HG03139 (cell line): ENCODE measurements around the gene SPC24.
"Not testable (repeated sequence)": the region's sequence is repeated elsewhere in the genome, so short reads cannot be mapped to it uniquely, and the experiment has no call there.

Experiments
- ATAC-seq: cut with Tn5 transposase; IDR thresholded peaks from one replicate; pipeline ENCODE4 v1.9.1; 2021; ENCODE audit not compliant: unreplicated experiment

SPC24 gene

DNA sequence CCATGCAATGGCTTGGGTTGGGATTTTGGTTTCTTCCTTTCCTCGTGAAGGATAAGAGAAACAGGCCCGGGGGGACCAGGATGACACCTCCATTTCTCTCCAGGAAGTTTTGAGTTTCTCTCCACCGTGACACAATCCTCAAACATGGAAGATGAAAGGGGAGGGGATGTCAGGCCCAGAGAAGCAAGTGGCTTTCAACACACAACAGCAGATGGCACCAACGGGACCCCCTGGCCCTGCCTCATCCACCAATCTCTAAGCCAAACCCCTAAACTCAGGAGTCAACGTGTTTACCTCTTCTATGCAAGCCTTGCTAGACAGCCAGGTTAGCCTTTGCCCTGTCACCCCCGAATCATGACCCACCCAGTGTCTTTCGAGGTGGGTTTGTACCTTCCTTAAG lies 24.1 kb downstream of the SPC24 start:
- no peak for ATAC-seq

DNA sequence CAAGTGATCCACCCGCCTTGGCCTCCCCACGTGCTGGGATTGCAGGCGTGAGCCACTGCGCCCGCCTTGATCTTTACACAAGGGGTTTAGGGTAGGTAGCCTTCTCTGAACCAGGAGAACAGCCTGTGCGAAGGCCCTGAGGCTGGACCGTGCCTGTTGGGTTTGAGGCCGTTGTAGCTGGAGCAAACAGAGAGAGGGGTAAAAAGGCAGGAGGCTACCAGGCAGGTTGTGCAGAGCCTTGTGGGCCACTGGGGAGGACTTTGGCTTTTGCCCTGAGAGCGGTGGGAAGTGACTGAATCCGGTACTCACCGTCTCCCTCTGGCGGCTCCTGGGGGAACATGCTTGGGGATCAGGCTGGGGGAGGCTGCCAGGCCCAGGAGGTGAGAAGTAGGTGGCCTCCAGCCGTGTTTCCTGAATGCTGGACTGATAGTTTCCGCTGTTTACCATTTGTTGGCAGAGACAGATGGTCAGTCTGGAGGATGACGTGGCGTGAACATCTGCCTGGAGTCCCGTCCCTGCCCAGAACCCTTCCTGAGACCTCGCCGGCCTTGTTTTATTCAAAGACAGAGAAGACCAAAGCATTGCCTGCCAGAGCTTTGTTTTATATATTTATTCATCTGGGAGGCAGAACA lies 24.6 kb downstream of the SPC24 start:
- no peak for ATAC-seq

DNA sequence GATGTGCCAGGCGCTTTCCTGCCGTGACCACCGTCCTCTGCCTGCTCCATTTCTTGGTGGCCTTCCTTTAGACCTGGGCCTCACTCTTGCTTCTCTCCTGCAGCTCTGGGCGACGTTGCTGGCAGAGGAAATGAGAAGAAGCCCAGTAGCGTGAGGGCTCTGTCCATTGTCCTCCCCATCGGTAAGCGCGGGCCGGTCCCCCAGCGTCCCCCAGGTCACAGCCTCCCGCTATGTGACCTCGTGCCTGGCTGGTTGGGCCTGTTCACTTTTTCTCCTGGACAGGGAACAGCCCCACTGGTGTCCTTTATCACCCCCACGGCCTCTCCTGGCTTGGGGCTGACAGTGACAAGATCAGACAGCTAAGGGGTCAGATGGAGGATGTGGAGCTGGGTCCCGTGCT lies 27.7 kb downstream of the SPC24 start:
- no peak for ATAC-seq

GRCh38 chr19:11125994-11126685 lies 29.4 kb downstream of the SPC24 start:
- ATAC-seq: no peak

GRCh38 chr19:11124157-11124556 lies 31.4 kb downstream of the SPC24 start:
- not testable (repeated sequence) for ATAC-seq

DNA sequence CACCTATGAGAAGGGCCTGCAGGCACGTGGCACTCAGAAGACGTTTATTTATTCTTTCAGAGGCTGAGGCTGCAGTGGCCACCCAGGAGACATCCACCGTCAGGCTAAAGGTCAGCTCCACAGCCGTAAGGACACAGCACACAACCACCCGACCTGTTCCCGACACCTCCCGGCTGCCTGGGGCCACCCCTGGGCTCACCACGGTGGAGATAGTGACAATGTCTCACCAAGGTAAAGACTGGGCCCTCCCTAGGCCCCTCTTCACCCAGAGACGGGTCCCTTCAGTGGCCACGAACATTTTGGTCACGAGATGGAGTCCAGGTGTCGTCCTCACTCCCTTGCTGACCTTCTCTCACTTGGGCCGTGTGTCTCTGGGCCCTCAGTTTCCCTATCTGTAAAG lies 32.5 kb downstream of the SPC24 start:
- ATAC-seq: no peak

- ATAC-seq: not testable (repeated sequence)
These were observed 33.6 kb downstream of the SPC24 start for GRCh38 chr19:11121963-11122362.

DNA sequence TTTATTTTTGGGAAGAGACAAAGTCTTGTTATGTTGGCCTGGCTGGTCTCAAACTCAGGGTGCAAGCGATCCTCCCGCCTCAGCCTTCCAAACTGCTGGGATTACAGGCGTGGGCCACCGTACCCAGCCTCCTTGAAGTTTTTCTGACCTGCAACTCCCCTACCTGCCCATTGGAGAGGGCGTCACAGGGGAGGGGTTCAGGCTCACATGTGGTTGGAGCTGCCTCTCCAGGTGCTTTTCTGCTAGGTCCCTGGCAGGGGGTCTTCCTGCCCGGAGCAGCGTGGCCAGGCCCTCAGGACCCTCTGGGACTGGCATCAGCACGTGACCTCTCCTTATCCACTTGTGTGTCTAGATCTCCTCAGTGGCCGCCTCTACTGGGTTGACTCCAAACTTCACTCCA lies 39.1 kb downstream of the SPC24 start:
- no peak for ATAC-seq

- ATAC-seq: no peak
These were observed 39.6 kb downstream of the SPC24 start for GRCh38 chr19:11115895-11116446.

DNA sequence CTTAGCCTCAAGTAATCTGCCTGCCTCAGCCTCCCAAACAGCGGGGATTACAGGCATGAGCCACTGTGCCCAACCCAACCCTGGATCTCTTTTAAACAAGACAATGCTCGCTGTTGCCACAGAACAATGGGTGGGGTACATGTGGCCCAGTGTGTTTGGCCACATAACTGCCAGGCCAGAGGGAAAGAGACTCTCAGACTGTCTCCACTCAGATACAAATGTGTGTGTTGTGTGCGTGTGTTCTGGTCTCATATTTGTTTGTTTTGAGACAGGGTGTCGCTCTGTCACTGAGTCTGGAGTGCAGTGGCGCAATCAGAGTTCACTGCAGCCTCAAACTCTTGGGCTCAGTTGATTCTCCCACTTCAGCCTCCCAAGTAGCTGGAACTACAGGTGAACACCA lies 40.5 kb downstream of the SPC24 start:
- ATAC-seq: no peak

DNA sequence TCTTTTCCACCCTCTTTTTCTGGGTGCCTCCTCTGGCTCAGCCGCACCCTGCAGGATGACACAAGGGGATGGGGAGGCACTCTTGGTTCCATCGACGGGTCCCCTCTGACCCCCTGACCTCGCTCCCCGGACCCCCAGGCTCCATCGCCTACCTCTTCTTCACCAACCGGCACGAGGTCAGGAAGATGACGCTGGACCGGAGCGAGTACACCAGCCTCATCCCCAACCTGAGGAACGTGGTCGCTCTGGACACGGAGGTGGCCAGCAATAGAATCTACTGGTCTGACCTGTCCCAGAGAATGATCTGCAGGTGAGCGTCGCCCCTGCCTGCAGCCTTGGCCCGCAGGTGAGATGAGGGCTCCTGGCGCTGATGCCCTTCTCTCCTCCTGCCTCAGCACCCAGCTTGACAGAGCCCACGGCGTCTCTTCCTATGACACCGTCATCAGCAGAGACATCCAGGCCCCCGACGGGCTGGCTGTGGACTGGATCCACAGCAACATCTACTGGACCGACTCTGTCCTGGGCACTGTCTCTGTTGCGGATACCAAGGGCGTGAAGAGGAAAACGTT lies 42.4 kb downstream of the SPC24 start:
- ATAC-seq: no peak

GRCh38 chr19:11111771-11112144 lies 43.8 kb downstream of the SPC24 start:
- no peak for ATAC-seq

DNA sequence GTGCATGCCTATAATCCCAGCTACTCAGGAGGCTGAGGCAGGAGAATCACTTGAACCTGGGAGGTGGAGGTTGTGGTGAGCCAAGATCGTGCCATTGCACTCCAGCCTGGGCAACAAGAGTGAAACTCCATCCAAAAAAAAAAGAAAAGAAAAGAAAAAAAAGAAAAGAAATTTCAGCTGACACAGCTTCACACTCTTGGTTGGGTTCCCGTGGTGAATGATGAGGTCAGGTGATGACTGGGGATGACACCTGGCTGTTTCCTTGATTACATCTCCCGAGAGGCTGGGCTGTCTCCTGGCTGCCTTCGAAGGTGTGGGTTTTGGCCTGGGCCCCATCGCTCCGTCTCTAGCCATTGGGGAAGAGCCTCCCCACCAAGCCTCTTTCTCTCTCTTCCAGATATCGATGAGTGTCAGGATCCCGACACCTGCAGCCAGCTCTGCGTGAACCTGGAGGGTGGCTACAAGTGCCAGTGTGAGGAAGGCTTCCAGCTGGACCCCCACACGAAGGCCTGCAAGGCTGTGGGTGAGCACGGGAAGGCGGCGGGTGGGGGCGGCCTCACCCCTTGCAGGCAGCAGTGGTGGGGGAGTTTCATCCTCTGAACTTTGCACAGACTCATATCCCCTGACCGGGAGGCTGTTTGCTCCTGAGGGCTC lies 44.3 kb downstream of the SPC24 start:
- no peak for ATAC-seq

GRCh38 chr19:11108746-11109145 lies 46.8 kb downstream of the SPC24 start:
- ATAC-seq: no peak

GRCh38 chr19:11106477-11106876 lies 49.1 kb downstream of the SPC24 start:
- ATAC-seq: no peak

GRCh38 chr19:11105014-11105636 lies 50.5 kb downstream of the SPC24 start:
- ATAC-seq: no peak

GRCh38 chr19:11103667-11104066 lies 51.9 kb downstream of the SPC24 start:
- ATAC-seq: not testable (repeated sequence)

DNA sequence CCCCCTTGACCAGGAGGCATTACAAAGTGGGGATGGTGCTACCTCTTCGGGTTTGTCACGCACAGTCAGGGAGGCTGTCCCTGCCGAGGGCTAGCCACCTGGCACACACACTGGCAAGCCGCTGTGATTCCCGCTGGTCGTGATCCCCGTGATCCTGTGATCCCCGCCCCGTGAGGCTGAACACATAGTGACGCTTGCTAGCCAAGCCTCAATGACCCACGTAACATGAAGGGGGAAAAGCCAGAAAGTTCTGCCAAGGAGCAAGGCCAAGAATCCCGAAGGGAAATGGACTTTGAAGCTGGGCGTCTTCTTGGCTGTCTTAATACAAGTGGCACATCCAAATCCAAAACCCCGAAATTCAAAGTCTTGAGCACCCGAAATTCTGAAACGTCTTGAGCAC lies 52.6 kb downstream of the SPC24 start:
- ATAC-seq: no peak

GRCh38 chr19:11101057-11101456 lies 54.5 kb downstream of the SPC24 start:
- no peak for ATAC-seq

DNA sequence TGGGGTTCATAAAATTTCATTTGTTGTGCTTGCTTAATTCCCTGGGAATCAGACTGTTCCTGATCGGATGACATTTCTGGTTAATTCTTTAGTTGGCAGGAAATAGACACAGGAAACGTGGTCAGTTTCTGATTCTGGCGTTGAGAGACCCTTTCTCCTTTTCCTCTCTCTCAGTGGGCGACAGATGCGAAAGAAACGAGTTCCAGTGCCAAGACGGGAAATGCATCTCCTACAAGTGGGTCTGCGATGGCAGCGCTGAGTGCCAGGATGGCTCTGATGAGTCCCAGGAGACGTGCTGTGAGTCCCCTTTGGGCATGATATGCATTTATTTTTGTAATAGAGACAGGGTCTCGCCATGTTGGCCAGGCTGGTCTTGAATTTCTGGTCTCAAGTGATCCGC lies 55.5 kb downstream of the SPC24 start:
- no peak for ATAC-seq

DNA sequence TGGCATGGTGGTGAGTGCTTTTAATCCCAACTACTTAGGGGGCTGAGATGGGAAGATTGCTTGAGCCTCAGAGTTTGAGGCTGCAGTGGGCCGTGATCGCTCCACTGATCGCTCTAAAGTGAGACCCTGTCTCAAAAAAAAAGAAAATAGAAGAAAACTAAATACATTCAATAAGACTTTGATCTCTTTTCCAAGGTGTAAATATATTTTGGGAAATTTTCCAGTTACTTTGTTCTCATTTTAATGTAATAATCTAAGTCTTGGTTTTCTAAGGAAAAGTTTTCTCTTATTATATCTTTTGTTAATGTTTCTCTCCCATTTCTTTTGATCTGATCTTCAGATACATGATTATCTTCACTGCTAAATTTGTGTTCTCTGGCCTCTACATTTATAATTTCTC lies 56.7 kb downstream of the SPC24 start:
- no peak for ATAC-seq
